ENCODE results near the gene PDCD1.
A peak's percentile ranks its signal among the peaks of the same experiment; 100 is the strongest.

Gene PDCD1

GRCh38 chr2:241864168-241864849, 5.6 kb upstream of the PDCD1 start:
- DNase-seq: no peak

GRCh38 chr2:241863536-241863954, 4.9 kb upstream of the PDCD1 start:
- DNase-seq: peak; percentile 78

- peak; percentile 32 for DNase-seq
Observed at GRCh38 chr2:241862775-241863535, 4.3 kb upstream of the PDCD1 start.

- DNase-seq: no peak
Observed at GRCh38 chr2:241862093-241862492, 3.4 kb upstream of the PDCD1 start.

GRCh38 chr2:241861264-241861663, 2.6 kb upstream of the PDCD1 start:
- no peak for DNase-seq

- DNase-seq: peak; percentile 37
Observed at GRCh38 chr2:241860184-241861078, 1.7 kb upstream of the PDCD1 start.

- peak; percentile 68 for DNase-seq
Observed at GRCh38 chr2:241859436-241860183, 916 bp upstream of the PDCD1 start.

GRCh38 chr2:241859017-241859435, 332 bp upstream of the PDCD1 start:
- peak; percentile 33 for DNase-seq

GRCh38 chr2:241857572-241858121, 1.0 kb downstream of the PDCD1 start:
- DNase-seq: no peak

GRCh38 chr2:241857041-241857541, 1.6 kb downstream of the PDCD1 start:
- DNase-seq: no peak

- DNase-seq: no peak
Observed at GRCh38 chr2:241855888-241856422, 2.7 kb downstream of the PDCD1 start.

- DNase-seq: no peak
Observed at GRCh38 chr2:241855245-241855887, 3.3 kb downstream of the PDCD1 start.

GRCh38 chr2:241854342-241855244, 4.1 kb downstream of the PDCD1 start:
- no peak for DNase-seq

- peak; percentile 36 for DNase-seq
Observed at GRCh38 chr2:241853651-241854341, 4.9 kb downstream of the PDCD1 start.

GRCh38 chr2:241852981-241853631, 5.6 kb downstream of the PDCD1 start:
- no peak for DNase-seq

- DNase-seq: no peak
Observed at GRCh38 chr2:241852116-241852980, 6.3 kb downstream of the PDCD1 start.

GRCh38 chr2:241851325-241852115, 7.2 kb downstream of the PDCD1 start:
- no peak for DNase-seq
